Lower leg skin (tissue), 3 donors: ENCODE data around the gene EYS.
"Not testable (repeated sequence)": the region's sequence is repeated elsewhere in the genome, so short reads cannot be mapped to it uniquely, and the experiment has no call there.

Source experiments
- CTCF ChIP-seq, 3 donors: fragments of 450-650 bp; IDR thresholded peaks; one replicate each; pipeline ENCODE4 v1.5.1; 2016; ENCODE audit warnings: antibody characterized with exemption in 3 of 3, mild to moderate bottlenecking in 3 of 3, moderate library complexity in 2 of 3
- POLR2A ChIP-seq, 2 donors: fragments of 450-650 bp; IDR thresholded peaks; one replicate each; pipeline ENCODE4 v1.6.1; 2016 to 2017; ENCODE audit warnings: antibody characterized with exemption in 2 of 2, mild to moderate bottlenecking in 1 of 2, moderate library complexity in 1 of 2

- TF ChIP-seq CTCF, POLR2A (IDR thresholded peaks at IDR 0.05): not testable (repeated sequence)
Measured at GRCh38 chr6:64030950-64031618, 1675.9 kb downstream of the EYS start.
